Naive thymus-derived CD8-positive, alpha-beta T cell (primary cell): Measurements from ENCODE around the gene ESRRA. TPM values are rescaled to one million over a fixed set of nuclear protein-coding genes. Genes with fewer than 3 reads are reported as not detected.

Source experiments
- ATAC-seq, 2 donors: fragments of 150-1000 bp; cut with Tn5 transposase in 1 of 2; sonication (Bioruptor Pico), chemical (Tn5 transposase) in 1 of 2; 1 replicate in 1 of 2; 2 replicates in 1 of 2; pipeline ENCODE4 v1.10.0; 2021; ENCODE audit warnings: mild to moderate bottlenecking in 2 of 2, moderate library complexity in 2 of 2
- POLR2A ChIA-PET: fragments of 350-600 bp; sonication (Branson Sonifier 250); formaldehyde crosslinking; loops from one replicate; lab custom pipeline; 2021; ENCODE audit warnings: antibody characterized with exemption; lab: Charles Lee
- DNase-seq, 10 donors: peaks; one replicate each; pipeline versions ENCODE4 v3.0.0 to v3.0.0-alpha.2; 2020 to 2022
- H3K27ac Mint-ChIP-seq, 10 donors: one replicate each; pipeline ENCODE4 v1.8.0; 2020 to 2022; ENCODE audit warnings: mild to moderate bottlenecking in 10 of 10, mixed read lengths in 10 of 10, moderate library complexity in 4 of 10, inconsistent platforms in 1 of 10
- H3K27me3 Mint-ChIP-seq, 5 donors: one replicate each; pipeline ENCODE4 v1.8.0; 2021 to 2022; ENCODE audit warnings: mixed read lengths in 5 of 5
- H3K36me3 Mint-ChIP-seq, 3 donors: one replicate each; pipeline ENCODE4 v1.8.0; 2020 to 2022; ENCODE audit warnings: mixed read lengths in 3 of 3, mild to moderate bottlenecking in 2 of 3, inconsistent platforms in 1 of 3
- H3K4me1 Mint-ChIP-seq, 4 donors: one replicate each; pipeline ENCODE4 v1.8.0; 2021 to 2022; ENCODE audit warnings: mixed read lengths in 4 of 4
- H3K4me3 Mint-ChIP-seq, 10 donors: one replicate each; pipeline ENCODE4 v1.8.0; 2020 to 2022; ENCODE audit warnings: mild to moderate bottlenecking in 10 of 10, mixed read lengths in 10 of 10, moderate library complexity in 6 of 10, inconsistent platforms in 1 of 10
- H3K9me3 Mint-ChIP-seq, 9 donors: one replicate each; pipeline ENCODE4 v1.8.0; 2020 to 2022; ENCODE audit warnings: mixed read lengths in 9 of 9, mild to moderate bottlenecking in 3 of 9, inconsistent platforms in 1 of 9, moderate library complexity in 1 of 9
- polyA plus RNA-seq, 3 donors: library from polyadenylated mRNA; unstranded; fragments of 300-500 nt; fragmentation: Illumina TruSeq; gene quantifications; one replicate each; pipeline ENCODE4 v1.2.3, GENCODE V29; 2021
- total RNA-seq, 8 experiments: library from RNA in 2 of 8; stranded (reverse) in 2 of 8; gene quantifications; one replicate each; pipeline ENCODE4 v1.2.3 and lab custom pipeline; 2021 to 2026

Gene ESRRA
- total RNA-seq (10 to 100 TPM; 19.9 to 24.9 TPM), polyA plus RNA-seq (1 to 10 TPM; 3.5 to 9.1 (median 4.8) TPM), total RNA-seq (lab: John Stamatoyannopoulos, UW) (11.3 to 125 (median 34.4) reads per million in 6 experiments)

DNA sequence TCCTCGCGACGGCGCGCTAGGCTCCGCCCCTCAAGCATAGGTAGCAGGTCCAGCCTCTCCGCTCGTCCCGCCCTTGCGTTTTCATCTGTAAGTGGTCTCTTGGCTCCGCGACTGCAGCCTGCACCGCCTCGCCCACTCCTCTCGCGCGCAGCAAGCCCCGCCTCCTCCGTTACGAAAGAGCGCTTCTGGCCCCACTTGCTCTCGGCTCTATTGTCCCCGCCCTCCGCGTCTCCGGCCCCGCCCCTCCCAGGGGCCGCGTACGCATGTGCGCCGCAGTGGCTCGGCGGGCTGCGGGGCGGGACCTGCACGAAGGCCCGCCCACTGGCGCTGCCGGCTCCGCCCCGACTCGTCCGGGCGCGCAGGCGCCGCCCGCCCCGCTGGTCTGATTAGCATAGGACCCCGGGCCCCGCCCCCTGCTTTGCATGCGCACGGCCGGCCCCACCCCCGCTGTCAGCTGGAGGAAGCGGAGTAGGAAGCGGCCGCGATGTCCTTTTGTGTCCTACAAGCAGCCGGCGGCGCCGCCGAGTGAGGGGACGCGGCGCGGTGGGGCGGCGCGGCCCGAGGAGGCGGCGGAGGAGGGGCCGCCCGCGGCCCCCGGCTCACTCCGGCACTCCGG lies at the start of gene ESRRA:
Gene ESRRA, plus strand, starts transcription at position 450 of the 616 bp plus-strand sequence. CDS start 1,656 bp downstream, outside the sequence.
- Mint-ChIP-seq H3K27ac (peak within 1 kb of the TSS; percentile 88 to 98 (median 96)), H3K4me1 (peaks cover 20 to 44% (median 39%) of the 10 kb centered on the region in 4 donors), H3K9me3 (no peaks in the 10 kb centered on the region), H3K4me3 (peak within 1 kb of the TSS; percentile 93 to 99 (median 96)), H3K27me3 (peaks cover 8 to 12% (median 11%) of the 10 kb centered on the region in 5 donors), H3K36me3 (peaks cover 0 to 10% (median 0%) of the 10 kb centered on the region in 3 donors)
- ATAC-seq (peak; percentile 70 to 74), DNase-seq (peak; percentile 98 to 100 (median 100))
- POLR2A ChIA-PET = interaction anchor here (0.7 to 7.5 kb wide), 17 partner anchors 12 to 790 kb away, joined by 3 to 113 read pairs (median 6); partner anchors contain the start of genes BAD, FERMT3, FKBP2 and GPR137

DNA sequence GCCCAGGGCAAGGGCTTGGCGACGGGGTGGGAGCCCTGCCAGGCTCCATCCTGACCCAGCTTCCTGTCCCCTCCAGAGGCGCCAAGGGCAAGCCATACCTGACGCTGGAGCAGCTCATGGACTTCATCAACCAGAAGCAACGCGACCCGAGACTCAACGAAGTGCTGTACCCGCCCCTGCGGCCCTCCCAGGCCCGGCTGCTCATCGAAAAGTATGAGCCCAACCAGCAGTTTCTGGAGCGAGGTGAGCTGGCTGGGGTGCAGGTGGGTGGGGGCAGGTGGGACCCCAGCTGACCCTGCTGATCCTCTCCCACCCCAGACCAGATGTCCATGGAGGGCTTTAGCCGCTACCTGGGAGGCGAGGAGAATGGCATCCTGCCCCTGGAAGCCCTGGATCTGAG lies 49.0 kb upstream of the ESRRA start:
- POLR2A ChIA-PET = interaction anchor here (0.9 to 3.1 kb wide), 4 partner anchors 9 to 26 kb away, joined by 3 to 13 read pairs (median 4); partner anchors contain the start of gene PPP1R14B

GRCh38 chr11:64258356-64258755 lies 47.0 kb upstream of the ESRRA start:
- POLR2A ChIA-PET = interaction anchor here (0.7 to 3.1 kb wide), 2 partner anchors 10 to 13 kb away, joined by 3 to 13 read pairs; no protein-coding TSS in a partner anchor
- H3K27ac Mint-ChIP-seq = no peak overlapping the region
- no peak for ATAC-seq
- H3K9me3 Mint-ChIP-seq = no peaks in the 10 kb centered on the region
- peaks cover 0 to 7% (median 4%) of the 10 kb centered on the region in 3 donors for H3K36me3 Mint-ChIP-seq
- no peaks in the 10 kb centered on the region for H3K27me3 Mint-ChIP-seq
- peaks cover 0 to 6% (median 1%) of the 10 kb centered on the region in 4 donors for H3K4me1 Mint-ChIP-seq
- H3K4me3 Mint-ChIP-seq = no peak overlapping the region
- no peak for DNase-seq

More for the DNA sequence above, 49.0 kb upstream of the ESRRA start:
- Mint-ChIP-seq H3K36me3 (peaks cover 0 to 7% (median 4%) of the 10 kb centered on the region in 3 donors), H3K4me1 (peaks cover 7 to 15% (median 9%) of the 10 kb centered on the region in 4 donors), H3K27ac (no peak overlapping the region), H3K27me3 (no peaks in the 10 kb centered on the region), H3K4me3 (no peak overlapping the region), H3K9me3 (no peaks in the 10 kb centered on the region)
- no peak for ATAC-seq
- DNase-seq = no peak

- Mint-ChIP-seq H3K27me3 (no peaks in the 10 kb centered on the region), H3K27ac (peak overlapping the region in 1 of 10 donors; percentile 70), H3K4me1 (peaks cover 0 to 4% (median 0%) of the 10 kb centered on the region in 4 donors), H3K4me3 (no peak overlapping the region), H3K9me3 (no peaks in the 10 kb centered on the region), H3K36me3 (peaks cover 0 to 7% (median 4%) of the 10 kb centered on the region in 3 donors)
- peak in 1 of 10 donors; percentile 63 for DNase-seq
- no peak for ATAC-seq
- POLR2A ChIA-PET = interaction anchor here (1.4 to 3.1 kb wide), 2 partner anchors 9 to 15 kb away, joined by 3 to 13 read pairs; no protein-coding TSS in a partner anchor
Measured at GRCh38 chr11:64258946-64259532, 46.3 kb upstream of the ESRRA start.

DNA sequence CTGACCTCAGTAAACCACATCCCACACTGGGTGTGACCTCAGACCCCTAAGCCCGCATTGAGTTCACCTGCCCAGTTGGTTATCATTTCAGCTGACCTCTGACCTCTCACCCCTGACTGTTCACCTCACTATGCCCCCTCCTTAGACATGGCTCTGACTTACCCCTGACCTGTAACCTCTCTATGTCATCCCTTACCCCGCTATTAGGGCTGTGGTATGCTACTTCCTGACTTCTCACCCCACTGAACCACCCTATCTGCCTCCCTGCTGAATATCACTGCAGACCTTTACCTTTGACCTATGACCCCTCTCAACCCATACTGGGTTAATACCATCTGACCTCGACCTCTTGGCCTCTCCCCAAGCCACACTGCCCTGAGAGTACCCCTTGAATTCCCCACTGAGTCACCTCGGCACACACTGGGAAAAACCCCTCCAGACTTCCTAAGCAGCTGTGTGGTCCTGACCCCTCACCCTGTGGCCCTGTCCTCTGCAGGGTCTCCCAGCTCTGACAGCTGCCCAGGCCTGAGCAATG lies 45.7 kb upstream of the ESRRA start:
- peaks cover 0 to 7% (median 4%) of the 10 kb centered on the region in 3 donors for H3K36me3 Mint-ChIP-seq
- H3K27ac Mint-ChIP-seq = peak overlapping the region in 2 of 10 donors; percentile 59 to 70
- POLR2A ChIA-PET = interaction anchor here (1.4 to 3.1 kb wide), 2 partner anchors 9 to 16 kb away, joined by 3 to 13 read pairs; no protein-coding TSS in a partner anchor
- H3K4me1 Mint-ChIP-seq = peaks cover 0 to 4% (median 0%) of the 10 kb centered on the region in 4 donors
- no peaks in the 10 kb centered on the region for H3K27me3 Mint-ChIP-seq
- H3K4me3 Mint-ChIP-seq = peak overlapping the region in 1 of 10 donors; percentile 41
- ATAC-seq (no peak), DNase-seq (no peak)
- H3K9me3 Mint-ChIP-seq = no peaks in the 10 kb centered on the region

DNA sequence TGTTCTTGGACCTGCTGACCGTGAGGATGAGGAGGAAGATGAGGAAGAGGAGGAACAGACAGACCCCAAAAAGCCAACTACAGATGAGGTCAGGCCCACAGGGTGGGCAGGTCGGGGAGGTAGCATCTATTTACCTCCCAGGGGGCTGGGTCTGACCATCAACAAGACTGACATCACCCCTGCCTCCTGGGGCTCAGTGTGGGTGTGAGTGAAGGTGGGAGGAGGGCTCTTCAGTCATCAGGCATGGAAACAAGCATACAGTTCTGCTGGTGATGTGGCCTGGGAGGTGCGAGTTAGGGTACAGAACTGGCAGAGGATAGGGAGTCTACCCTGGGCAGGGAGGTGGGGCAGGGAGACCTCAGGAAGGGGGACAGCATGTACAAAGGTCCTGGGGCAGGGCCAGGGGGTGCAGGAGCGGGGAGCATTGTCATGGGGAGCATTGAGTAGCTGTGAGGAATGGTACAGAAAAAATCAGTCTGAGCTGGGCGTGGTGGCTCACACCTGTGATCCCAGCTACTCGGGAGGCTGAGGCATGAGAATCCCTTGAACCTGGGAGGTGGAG lies 45.1 kb upstream of the ESRRA start:
- H3K27ac Mint-ChIP-seq = peak overlapping the region in 1 of 10 donors; percentile 21
- no peaks in the 10 kb centered on the region for H3K27me3 Mint-ChIP-seq
- no peak for ATAC-seq
- no peaks in the 10 kb centered on the region for H3K9me3 Mint-ChIP-seq
- no peak overlapping the region for H3K4me3 Mint-ChIP-seq
- no peak for DNase-seq
- H3K36me3 Mint-ChIP-seq = peaks cover 0 to 7% (median 4%) of the 10 kb centered on the region in 3 donors
- peaks cover 0 to 4% (median 0%) of the 10 kb centered on the region in 4 donors for H3K4me1 Mint-ChIP-seq
- POLR2A ChIA-PET = interaction anchor here (0.7 kb wide), 1 partner anchor 54 kb away, joined by 5 read pairs; no protein-coding TSS in a partner anchor

DNA sequence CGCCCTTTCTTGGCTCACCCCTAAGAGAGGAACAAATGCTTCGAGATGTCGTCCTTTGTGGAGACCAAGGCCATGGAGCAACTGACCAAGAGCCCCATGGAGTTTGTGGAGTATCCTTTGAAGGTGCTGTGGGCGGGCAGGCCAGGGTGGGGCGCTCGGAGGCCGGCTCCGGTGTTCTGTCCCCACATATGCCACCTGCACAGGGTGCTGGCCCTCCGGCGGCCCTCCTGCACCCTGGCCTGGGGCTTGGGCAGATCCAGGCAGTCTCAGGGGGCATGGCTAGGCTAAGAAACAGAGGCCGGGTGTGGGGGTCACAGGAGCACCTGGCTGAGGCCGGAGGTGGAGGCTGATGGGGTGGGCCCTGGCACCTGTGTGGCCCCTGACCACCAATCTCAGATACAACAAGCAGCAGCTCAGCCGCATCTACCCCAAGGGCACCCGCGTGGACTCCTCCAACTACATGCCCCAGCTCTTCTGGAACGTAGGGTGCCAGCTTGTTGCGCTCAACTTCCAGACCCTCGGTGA lies 43.7 kb upstream of the ESRRA start:
- Mint-ChIP-seq H3K4me3 (peak overlapping the region in 1 of 10 donors; percentile 14), H3K9me3 (no peaks in the 10 kb centered on the region), H3K36me3 (peaks cover 0 to 6% (median 4%) of the 10 kb centered on the region in 3 donors), H3K4me1 (peaks cover 0 to 4% (median 0%) of the 10 kb centered on the region in 4 donors), H3K27me3 (no peaks in the 10 kb centered on the region), H3K27ac (no peak overlapping the region)
- POLR2A ChIA-PET = interaction anchor here (1.0 kb wide), 1 partner anchor 9 kb away, joined by 3 read pairs; no protein-coding TSS in a partner anchor
- DNase-seq (no peak), ATAC-seq (no peak)

- Mint-ChIP-seq H3K9me3 (no peaks in the 10 kb centered on the region), H3K4me1 (peaks cover 0 to 6% (median 0%) of the 10 kb centered on the region in 4 donors), H3K27ac (no peak overlapping the region), H3K27me3 (no peaks in the 10 kb centered on the region), H3K4me3 (no peak overlapping the region), H3K36me3 (peaks cover 0 to 5% (median 4%) of the 10 kb centered on the region in 3 donors)
- peak in 1 of 10 donors; percentile 53 for DNase-seq
- ATAC-seq = no peak
- POLR2A ChIA-PET = interaction anchor here (0.6 to 1.0 kb wide), 2 partner anchors 10 to 16 kb away, joined by 3 read pairs; no protein-coding TSS in a partner anchor
Measured at GRCh38 chr11:64262271-64263002, 42.9 kb upstream of the ESRRA start.

GRCh38 chr11:64263021-64263946 lies 42.0 kb upstream of the ESRRA start:
- Mint-ChIP-seq H3K36me3 (peaks cover 0 to 4% (median 0%) of the 10 kb centered on the region in 3 donors), H3K27me3 (no peaks in the 10 kb centered on the region), H3K9me3 (no peaks in the 10 kb centered on the region), H3K4me1 (peaks cover 8 to 11% (median 8%) of the 10 kb centered on the region in 4 donors), H3K4me3 (no peak overlapping the region), H3K27ac (peak overlapping the region in 1 of 10 donors; percentile 44)
- POLR2A ChIA-PET = interaction anchor here (0.6 to 1.6 kb wide), 4 partner anchors 9 to 17 kb away, joined by 3 to 6 read pairs (median 4); no protein-coding TSS in a partner anchor
- DNase-seq (no peak), ATAC-seq (no peak)

- no peak for DNase-seq
- H3K27ac Mint-ChIP-seq = no peak overlapping the region
- H3K4me1 Mint-ChIP-seq = peaks cover 13 to 15% (median 14%) of the 10 kb centered on the region in 4 donors
- POLR2A ChIA-PET = interaction anchor here (0.6 to 1.6 kb wide), 5 partner anchors 10 to 57 kb away, joined by 3 to 6 read pairs (median 4); partner anchors contain the start of gene FERMT3
- H3K36me3 Mint-ChIP-seq = peaks cover 0 to 4% (median 0%) of the 10 kb centered on the region in 3 donors
- H3K4me3 Mint-ChIP-seq = no peak overlapping the region
- no peak for ATAC-seq
- H3K9me3 Mint-ChIP-seq = no peaks in the 10 kb centered on the region
- no peaks in the 10 kb centered on the region for H3K27me3 Mint-ChIP-seq
Measured at GRCh38 chr11:64263947-64264317, 41.4 kb upstream of the ESRRA start.
